ENCODE results near the gene KCNK13. TPM values are rescaled to one million over a fixed set of nuclear protein-coding genes. Genes with fewer than 3 reads are reported as not detected.
"Not testable (repeated sequence)": the region's sequence is repeated elsewhere in the genome, so short reads cannot be mapped to it uniquely, and the experiment has no call there.

The KCNK13 gene
- total RNA-seq, 1 donor from 2014 or later, result under 0.01 TPM

- peaks cover 51 to 56% (median 52%) of the 10 kb centered on the region in 3 donors for H3K27me3 ChIP-seq (ENCODE audit: control insufficient read depth in 3 of 3, insufficient read depth in 3 of 3, low read length in 3 of 3)
- no peak overlapping the region for H3K27ac ChIP-seq (ENCODE audit: low read depth, low read length)
Measured at GRCh38 chr14:90060312-90060964, 1.4 kb upstream of the KCNK13 start.

GRCh38 chr14:90060965-90061684 is 669 bp upstream of the KCNK13 start:
- Histone ChIP-seq H3K27ac (ENCODE audit: low read depth, low read length) (no peak overlapping the region), H3K4me1 (ENCODE audit: control insufficient read depth in 3 of 3, insufficient read depth in 3 of 3, low read length in 3 of 3) (peaks cover 11 to 18% (median 17%) of the 10 kb centered on the region in 3 donors), H3K9me3 (ENCODE audit: control insufficient read depth in 3 of 3, low read length in 3 of 3) (no peaks in the 10 kb centered on the region), H3K9ac (ENCODE audit: low read depth in 1 of 3, low read length in 3 of 3) (no peak overlapping the region), H3K36me3 (ENCODE audit: control insufficient read depth in 3 of 3, insufficient read depth in 3 of 3, low read length in 3 of 3) (no peaks in the 10 kb centered on the region), H3K4me3 (ENCODE audit: low read length in 3 of 3) (peak overlapping the region in 1 of 3 donors; percentile 27), H3K27me3 (ENCODE audit: control insufficient read depth in 3 of 3, insufficient read depth in 3 of 3, low read length in 3 of 3) (peaks cover 51 to 55% (median 51%) of the 10 kb centered on the region in 3 donors)

More at GRCh38 chr14:90060312-90060964, 1.4 kb upstream of the KCNK13 start:
- Histone ChIP-seq H3K4me3 (ENCODE audit: low read length in 3 of 3) (peak overlapping the region; percentile 13 to 51 (median 27)), H3K36me3 (ENCODE audit: control insufficient read depth in 3 of 3, insufficient read depth in 3 of 3, low read length in 3 of 3) (no peaks in the 10 kb centered on the region), H3K9ac (ENCODE audit: low read depth in 1 of 3, low read length in 3 of 3) (no peak overlapping the region), H3K9me3 (ENCODE audit: control insufficient read depth in 3 of 3, low read length in 3 of 3) (no peaks in the 10 kb centered on the region), H3K4me1 (ENCODE audit: control insufficient read depth in 3 of 3, insufficient read depth in 3 of 3, low read length in 3 of 3) (peaks cover 11 to 18% (median 17%) of the 10 kb centered on the region in 3 donors)

GRCh38 chr14:90062127-90062794 is 467 bp downstream of the KCNK13 start:
- Histone ChIP-seq H3K9ac (ENCODE audit: low read depth in 1 of 3, low read length in 3 of 3) (no peak overlapping the region), H3K36me3 (ENCODE audit: control insufficient read depth in 3 of 3, insufficient read depth in 3 of 3, low read length in 3 of 3) (no peaks in the 10 kb centered on the region), H3K4me1 (ENCODE audit: control insufficient read depth in 3 of 3, insufficient read depth in 3 of 3, low read length in 3 of 3) (peaks cover 11 to 18% (median 17%) of the 10 kb centered on the region in 3 donors), H3K27me3 (ENCODE audit: control insufficient read depth in 3 of 3, insufficient read depth in 3 of 3, low read length in 3 of 3) (peaks cover 45 to 55% (median 51%) of the 10 kb centered on the region in 3 donors), H3K27ac (ENCODE audit: low read depth, low read length) (no peak overlapping the region), H3K4me3 (ENCODE audit: low read length in 3 of 3) (peak overlapping the region; percentile 14 to 36 (median 35)), H3K9me3 (ENCODE audit: control insufficient read depth in 3 of 3, low read length in 3 of 3) (no peaks in the 10 kb centered on the region)

- Histone ChIP-seq H3K9ac (ENCODE audit: low read depth in 1 of 3, low read length in 3 of 3) (no peak overlapping the region), H3K9me3 (ENCODE audit: control insufficient read depth in 3 of 3, low read length in 3 of 3) (no peaks in the 10 kb centered on the region), H3K4me3 (ENCODE audit: low read length in 3 of 3) (peak overlapping the region in 1 of 3 donors; percentile 36), H3K27me3 (ENCODE audit: control insufficient read depth in 3 of 3, insufficient read depth in 3 of 3, low read length in 3 of 3) (peaks cover 45 to 59% (median 53%) of the 10 kb centered on the region in 3 donors), H3K36me3 (ENCODE audit: control insufficient read depth in 3 of 3, insufficient read depth in 3 of 3, low read length in 3 of 3) (no peaks in the 10 kb centered on the region), H3K27ac (ENCODE audit: low read depth, low read length) (no peak overlapping the region), H3K4me1 (ENCODE audit: control insufficient read depth in 3 of 3, insufficient read depth in 3 of 3, low read length in 3 of 3) (peaks cover 11 to 18% (median 17%) of the 10 kb centered on the region in 3 donors)
Measured at GRCh38 chr14:90062822-90063539, 1.2 kb downstream of the KCNK13 start.

GRCh38 chr14:90072350-90072749 is 10.6 kb downstream of the KCNK13 start:
- H3K27me3 ChIP-seq (ENCODE audit: control insufficient read depth in 3 of 3, insufficient read depth in 3 of 3, low read length in 3 of 3), result peaks cover 5 to 10% (median 8%) of the 10 kb centered on the region in 3 donors
- no peaks in the 10 kb centered on the region for H3K4me1 ChIP-seq (ENCODE audit: control insufficient read depth in 3 of 3, insufficient read depth in 3 of 3, low read length in 3 of 3)
- H3K27ac ChIP-seq (ENCODE audit: low read depth, low read length), result no peak overlapping the region
- no peak overlapping the region for H3K4me3 ChIP-seq (ENCODE audit: low read length in 3 of 3)
- H3K9me3 ChIP-seq (ENCODE audit: control insufficient read depth in 3 of 3, low read length in 3 of 3), result no peaks in the 10 kb centered on the region
- no peak overlapping the region for H3K9ac ChIP-seq (ENCODE audit: low read depth in 1 of 3, low read length in 3 of 3)
- no peaks in the 10 kb centered on the region for H3K36me3 ChIP-seq (ENCODE audit: control insufficient read depth in 3 of 3, insufficient read depth in 3 of 3, low read length in 3 of 3)

GRCh38 chr14:90079576-90079975 is 17.8 kb downstream of the KCNK13 start:
- Histone ChIP-seq H3K36me3 (ENCODE audit: control insufficient read depth in 3 of 3, insufficient read depth in 3 of 3, low read length in 3 of 3) (no peaks in the 10 kb centered on the region), H3K27ac (ENCODE audit: low read depth, low read length) (no peak overlapping the region), H3K9me3 (ENCODE audit: control insufficient read depth in 3 of 3, low read length in 3 of 3) (no peaks in the 10 kb centered on the region), H3K9ac (ENCODE audit: low read depth in 1 of 3, low read length in 3 of 3) (no peak overlapping the region), H3K4me3 (ENCODE audit: low read length in 3 of 3) (no peak overlapping the region), H3K27me3 (ENCODE audit: control insufficient read depth in 3 of 3, insufficient read depth in 3 of 3, low read length in 3 of 3) (peaks cover 0 to 3% (median 3%) of the 10 kb centered on the region in 3 donors), H3K4me1 (ENCODE audit: control insufficient read depth in 3 of 3, insufficient read depth in 3 of 3, low read length in 3 of 3) (no peaks in the 10 kb centered on the region)

- Histone ChIP-seq H3K27me3 (ENCODE audit: control insufficient read depth in 3 of 3, insufficient read depth in 3 of 3, low read length in 3 of 3) (no peaks in the 10 kb centered on the region), H3K4me3 (ENCODE audit: low read length in 3 of 3) (no peak overlapping the region), H3K9ac (ENCODE audit: low read depth in 1 of 3, low read length in 3 of 3) (no peak overlapping the region), H3K4me1 (ENCODE audit: control insufficient read depth in 3 of 3, insufficient read depth in 3 of 3, low read length in 3 of 3) (no peaks in the 10 kb centered on the region), H3K27ac (ENCODE audit: low read depth, low read length) (no peak overlapping the region), H3K9me3 (ENCODE audit: control insufficient read depth in 3 of 3, low read length in 3 of 3) (no peaks in the 10 kb centered on the region), H3K36me3 (ENCODE audit: control insufficient read depth in 3 of 3, insufficient read depth in 3 of 3, low read length in 3 of 3) (no peaks in the 10 kb centered on the region)
Measured at GRCh38 chr14:90087433-90087832, 25.6 kb downstream of the KCNK13 start.

- Histone ChIP-seq H3K36me3 (ENCODE audit: control insufficient read depth in 3 of 3, insufficient read depth in 3 of 3, low read length in 3 of 3) (no peaks in the 10 kb centered on the region), H3K27ac (ENCODE audit: low read depth, low read length) (no peak overlapping the region), H3K27me3 (ENCODE audit: control insufficient read depth in 3 of 3, insufficient read depth in 3 of 3, low read length in 3 of 3) (no peaks in the 10 kb centered on the region), H3K4me1 (ENCODE audit: control insufficient read depth in 3 of 3, insufficient read depth in 3 of 3, low read length in 3 of 3) (no peaks in the 10 kb centered on the region), H3K9me3 (ENCODE audit: control insufficient read depth in 3 of 3, low read length in 3 of 3) (no peaks in the 10 kb centered on the region), H3K9ac (ENCODE audit: low read depth in 1 of 3, low read length in 3 of 3) (no peak overlapping the region), H3K4me3 (ENCODE audit: low read length in 3 of 3) (no peak overlapping the region)
Measured at GRCh38 chr14:90088176-90088575, 26.4 kb downstream of the KCNK13 start.

GRCh38 chr14:90089486-90089885 is 27.7 kb downstream of the KCNK13 start:
- H3K36me3 ChIP-seq (ENCODE audit: control insufficient read depth in 3 of 3, insufficient read depth in 3 of 3, low read length in 3 of 3); H3K27me3 ChIP-seq (ENCODE audit: control insufficient read depth in 3 of 3, insufficient read depth in 3 of 3, low read length in 3 of 3); H3K9me3 ChIP-seq (ENCODE audit: control insufficient read depth in 3 of 3, low read length in 3 of 3); H3K9ac ChIP-seq (ENCODE audit: low read depth in 1 of 3, low read length in 3 of 3); H3K27ac ChIP-seq (ENCODE audit: low read depth, low read length); H3K4me3 ChIP-seq (ENCODE audit: low read length in 3 of 3); H3K4me1 ChIP-seq (ENCODE audit: control insufficient read depth in 3 of 3, insufficient read depth in 3 of 3, low read length in 3 of 3): not testable (repeated sequence)
